GM12892 (cell line): ENCODE data around the gene HUNK.

Source experiments
- POLR2AphosphoS5 ChIP-seq: IDR thresholded peaks from 2 replicates; pipeline ENCODE4 v1.6.1; 2011; ENCODE audit warnings: low read depth, low read length, control low read depth
- TAF1 ChIP-seq: IDR thresholded peaks from 2 replicates; pipeline ENCODE4 v1.6.1; 2011; ENCODE audit warnings: low read depth, mild to moderate bottlenecking, control low read depth, low read length, borderline replicate concordance

DNA sequence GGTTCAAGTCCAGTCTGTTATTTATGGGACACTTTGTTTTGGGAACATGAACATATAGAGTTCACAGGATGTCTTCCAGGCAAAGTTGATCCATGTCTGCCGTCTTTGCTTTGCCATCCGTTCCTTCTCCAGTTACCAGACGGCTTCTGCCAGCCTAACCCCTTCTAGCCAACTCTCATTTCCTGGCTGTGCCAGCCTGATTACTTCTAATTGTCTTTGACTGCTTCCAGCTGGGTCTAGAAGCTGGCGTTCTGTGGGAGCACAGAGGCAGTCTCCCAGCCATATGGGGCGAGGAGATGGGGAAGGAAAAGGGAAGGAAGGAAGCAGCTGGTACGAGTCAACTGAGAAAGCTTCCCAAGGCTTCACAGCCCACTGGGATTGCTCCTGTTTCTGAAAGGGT, 3.1 kb upstream of the HUNK start:
- TF ChIP-seq TAF1 (no peak), POLR2AphosphoS5 (no peak)
